Coronary artery (tissue), 2 donors: ENCODE results near the gene SEMA6A.

Experiments
- DNase-seq: peaks from one replicate; pipeline ENCODE4 v3.0.0-alpha.2; 2017; ENCODE audit warnings: low spot score
- H3K27ac ChIP-seq, 2 donors: fragments of 200-600 bp; sonication (generic); one replicate each; pipeline ENCODE4 v1.5.1; 2016 to 2019
- H3K4me3 ChIP-seq: fragments of 200-600 bp; sonication (generic); 2 replicates; pipeline ENCODE4 v1.5.1; 2016; ENCODE audit warnings: mild to moderate bottlenecking, moderate library complexity
- TF ChIP-seq, protein P1 (sequence below): fragments of 200-600 bp; sonication (generic); IDR thresholded peaks from one replicate; pipeline ENCODE4 v1.5.1; 2019; ENCODE audit warnings: antibody characterized with exemption

SEMA6A gene

GRCh38 chr5:116419258-116419657 lies 155.4 kb downstream of the SEMA6A start:
- no peak for DNase-seq
- TF ChIP-seq, protein P1, sequence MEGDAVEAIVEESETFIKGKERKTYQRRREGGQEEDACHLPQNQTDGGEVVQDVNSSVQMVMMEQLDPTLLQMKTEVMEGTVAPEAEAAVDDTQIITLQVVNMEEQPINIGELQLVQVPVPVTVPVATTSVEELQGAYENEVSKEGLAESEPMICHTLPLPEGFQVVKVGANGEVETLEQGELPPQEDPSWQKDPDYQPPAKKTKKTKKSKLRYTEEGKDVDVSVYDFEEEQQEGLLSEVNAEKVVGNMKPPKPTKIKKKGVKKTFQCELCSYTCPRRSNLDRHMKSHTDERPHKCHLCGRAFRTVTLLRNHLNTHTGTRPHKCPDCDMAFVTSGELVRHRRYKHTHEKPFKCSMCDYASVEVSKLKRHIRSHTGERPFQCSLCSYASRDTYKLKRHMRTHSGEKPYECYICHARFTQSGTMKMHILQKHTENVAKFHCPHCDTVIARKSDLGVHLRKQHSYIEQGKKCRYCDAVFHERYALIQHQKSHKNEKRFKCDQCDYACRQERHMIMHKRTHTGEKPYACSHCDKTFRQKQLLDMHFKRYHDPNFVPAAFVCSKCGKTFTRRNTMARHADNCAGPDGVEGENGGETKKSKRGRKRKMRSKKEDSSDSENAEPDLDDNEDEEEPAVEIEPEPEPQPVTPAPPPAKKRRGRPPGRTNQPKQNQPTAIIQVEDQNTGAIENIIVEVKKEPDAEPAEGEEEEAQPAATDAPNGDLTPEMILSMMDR: no peak
- Histone ChIP-seq H3K4me3 (no peak overlapping the region), H3K27ac (no peak overlapping the region)

- DNase-seq: no peak
- H3K4me3 ChIP-seq: no peak overlapping the region
- TF ChIP-seq, protein P1: no peak
- no peak overlapping the region for H3K27ac ChIP-seq
Measured at GRCh38 chr5:116418774-116419173, 155.8 kb downstream of the SEMA6A start.

DNA sequence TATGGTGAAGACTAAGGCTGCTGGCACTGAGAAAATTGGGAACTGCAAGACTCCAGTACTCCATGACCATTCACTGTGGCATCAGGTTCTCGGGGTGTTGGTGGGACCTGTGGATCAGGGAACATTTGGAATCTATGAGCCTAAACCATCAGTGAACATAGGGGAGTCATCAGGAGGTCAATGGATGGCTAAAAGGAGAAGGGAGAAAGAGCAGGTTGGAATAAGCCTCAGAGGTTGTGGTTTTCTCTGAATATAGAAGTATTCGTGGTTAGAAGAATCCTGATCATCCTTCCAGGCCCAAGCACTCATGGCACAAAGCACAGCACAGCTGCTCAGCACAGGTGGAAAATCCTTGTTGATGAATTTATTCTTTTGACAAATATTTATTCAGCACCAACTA lies 156.6 kb downstream of the SEMA6A start:
- no peak for DNase-seq
- Histone ChIP-seq H3K27ac (no peak overlapping the region), H3K4me3 (no peak overlapping the region)
- TF ChIP-seq, protein P1: no peak

GRCh38 chr5:116415989-116416388 lies 158.6 kb downstream of the SEMA6A start:
- Histone ChIP-seq H3K4me3 (no peak overlapping the region), H3K27ac (no peak overlapping the region)
- no peak for DNase-seq
- TF ChIP-seq, protein P1: no peak

GRCh38 chr5:116415182-116415581 lies 159.4 kb downstream of the SEMA6A start:
- Histone ChIP-seq H3K27ac (no peak overlapping the region), H3K4me3 (no peak overlapping the region)
- DNase-seq: no peak
- TF ChIP-seq, protein P1: no peak

- H3K27ac ChIP-seq: no peak overlapping the region
- DNase-seq: no peak
- H3K4me3 ChIP-seq: no peak overlapping the region
- TF ChIP-seq, protein P1: no peak
Measured at GRCh38 chr5:116411101-116411571, 163.5 kb downstream of the SEMA6A start.

DNA sequence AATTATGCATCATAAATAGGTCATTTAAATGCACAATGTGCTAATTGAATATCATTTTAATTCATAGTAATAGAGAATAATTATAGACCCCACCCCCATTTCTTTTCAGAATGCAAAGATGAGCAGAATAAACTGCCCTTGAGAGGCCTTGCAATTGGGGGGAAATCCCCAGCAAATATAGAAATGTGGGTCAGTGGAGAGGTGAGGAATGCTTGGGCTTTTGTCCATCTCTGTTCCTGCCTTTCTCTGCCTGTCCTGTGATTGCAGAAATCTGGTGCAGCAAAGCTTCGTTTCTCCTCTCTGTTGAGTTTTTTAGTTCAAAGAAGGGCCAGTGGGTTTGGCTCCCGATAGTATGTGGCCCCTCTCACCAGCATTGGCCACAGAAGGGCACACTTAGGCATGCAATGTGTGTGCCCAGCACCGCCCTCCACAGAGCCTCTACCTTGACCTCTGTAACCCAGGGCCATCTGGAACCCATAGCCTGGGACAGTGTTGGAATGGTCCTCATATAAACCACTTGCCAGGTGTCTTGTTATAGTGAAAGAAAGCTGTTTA lies 164.2 kb downstream of the SEMA6A start:
- H3K27ac ChIP-seq: no peak overlapping the region
- H3K4me3 ChIP-seq: no peak overlapping the region
- no peak for DNase-seq
- TF ChIP-seq, protein P1: no peak
